PC-9 (cell line): ENCODE measurements around the gene MOBP.

Experiments
- EZH2 ChIP-seq: fragments of 200-600 bp; sonication (generic); IDR thresholded peaks from 2 replicates; pipeline ENCODE4 v1.8.0; 2017; ENCODE audit warnings: antibody characterized with exemption, low read depth
- TF ChIP-seq, protein P1 (sequence below): fragments of 200-600 bp; sonication (generic); conservative IDR thresholded peaks from 2 replicates; pipeline ENCODE4 v1.6.1; 2017; ENCODE audit warnings: mixed run types, antibody characterized with exemption, mild to moderate bottlenecking, moderate library complexity

GRCh38 chr3:39438880-39439279, 28.6 kb upstream of the MOBP start:
- no peak for TF ChIP-seq EZH2
- TF ChIP-seq, protein P1, sequence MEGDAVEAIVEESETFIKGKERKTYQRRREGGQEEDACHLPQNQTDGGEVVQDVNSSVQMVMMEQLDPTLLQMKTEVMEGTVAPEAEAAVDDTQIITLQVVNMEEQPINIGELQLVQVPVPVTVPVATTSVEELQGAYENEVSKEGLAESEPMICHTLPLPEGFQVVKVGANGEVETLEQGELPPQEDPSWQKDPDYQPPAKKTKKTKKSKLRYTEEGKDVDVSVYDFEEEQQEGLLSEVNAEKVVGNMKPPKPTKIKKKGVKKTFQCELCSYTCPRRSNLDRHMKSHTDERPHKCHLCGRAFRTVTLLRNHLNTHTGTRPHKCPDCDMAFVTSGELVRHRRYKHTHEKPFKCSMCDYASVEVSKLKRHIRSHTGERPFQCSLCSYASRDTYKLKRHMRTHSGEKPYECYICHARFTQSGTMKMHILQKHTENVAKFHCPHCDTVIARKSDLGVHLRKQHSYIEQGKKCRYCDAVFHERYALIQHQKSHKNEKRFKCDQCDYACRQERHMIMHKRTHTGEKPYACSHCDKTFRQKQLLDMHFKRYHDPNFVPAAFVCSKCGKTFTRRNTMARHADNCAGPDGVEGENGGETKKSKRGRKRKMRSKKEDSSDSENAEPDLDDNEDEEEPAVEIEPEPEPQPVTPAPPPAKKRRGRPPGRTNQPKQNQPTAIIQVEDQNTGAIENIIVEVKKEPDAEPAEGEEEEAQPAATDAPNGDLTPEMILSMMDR, result no peak
